ENCODE results near the gene ACTR3C.

The ACTR3C gene

GRCh38 chr7:150346922-150347321 lies 23.6 kb upstream of the ACTR3C start:
- Histone ChIP-seq H3K79me2 (ENCODE audit: insufficient read depth, low read length) (no peaks in the 10 kb centered on the region), H2AFZ (ENCODE audit: low read depth, low read length, severe bottlenecking) (no peak overlapping the region), H3K4me3 (ENCODE audit: insufficient read depth, low read length, poor library complexity, severe bottlenecking) (no peak overlapping the region), H3K27ac (ENCODE audit: low read depth, low read length) (no peak overlapping the region), H4K20me1 (ENCODE audit: low read depth, low read length) (no peaks in the 10 kb centered on the region), H3K9me3 (ENCODE audit: insufficient read depth, low read length) (no peaks in the 10 kb centered on the region), H3K36me3 (ENCODE audit: low read length) (no peaks in the 10 kb centered on the region), H3F3A (ENCODE audit: insufficient read depth) (no peaks in the 10 kb centered on the region), H3K4me2 (ENCODE audit: low read depth, low read length, poor library complexity, severe bottlenecking) (no peak overlapping the region), H3K27me3 (ENCODE audit: low read length) (no peaks in the 10 kb centered on the region), H3K9me2 (replicated peaks; ENCODE audit: insufficient read depth, low read length) (no peaks in the 10 kb centered on the region), H3K9ac (ENCODE audit: low read length) (no peak overlapping the region)
- no peak for TF ChIP-seq CTCF (IDR thresholded peaks at IDR 0.05; ENCODE audit: insufficient read depth, low read length, poor library complexity, severe bottlenecking)
- TF ChIP-seq EZH2phosphoT487 (conservative IDR thresholded peaks at IDR 0.05; ENCODE audit: low read length) = no peak

- H3K79me2 ChIP-seq (ENCODE audit: insufficient read depth, low read length) = no peaks in the 10 kb centered on the region
- TF ChIP-seq CTCF (IDR thresholded peaks at IDR 0.05; ENCODE audit: insufficient read depth, low read length, poor library complexity, severe bottlenecking) = no peak
- TF ChIP-seq EZH2phosphoT487 (conservative IDR thresholded peaks at IDR 0.05; ENCODE audit: low read length) = no peak
- no peaks in the 10 kb centered on the region for H4K20me1 ChIP-seq (ENCODE audit: low read depth, low read length)
These were observed 21.7 kb upstream of the ACTR3C start for GRCh38 chr7:150345012-150345411.

GRCh38 chr7:150344299-150344698 lies 21.0 kb upstream of the ACTR3C start:
- H4K20me1 ChIP-seq (ENCODE audit: low read depth, low read length) = no peaks in the 10 kb centered on the region
- no peak overlapping the region for H3K4me2 ChIP-seq (ENCODE audit: low read depth, low read length, poor library complexity, severe bottlenecking)
- no peaks in the 10 kb centered on the region for H3K79me2 ChIP-seq (ENCODE audit: insufficient read depth, low read length)
- no peak overlapping the region for H3K4me3 ChIP-seq (ENCODE audit: insufficient read depth, low read length, poor library complexity, severe bottlenecking)
- H2AFZ ChIP-seq (ENCODE audit: low read depth, low read length, severe bottlenecking) = no peak overlapping the region
- TF ChIP-seq CTCF (IDR thresholded peaks at IDR 0.05; ENCODE audit: insufficient read depth, low read length, poor library complexity, severe bottlenecking) (no peak), EZH2phosphoT487 (conservative IDR thresholded peaks at IDR 0.05; ENCODE audit: low read length) (no peak)
- no peak overlapping the region for H3K27ac ChIP-seq (ENCODE audit: low read depth, low read length)
- H3K36me3 ChIP-seq (ENCODE audit: low read length) = no peaks in the 10 kb centered on the region
- no peaks in the 10 kb centered on the region for H3K9me3 ChIP-seq (ENCODE audit: insufficient read depth, low read length)
- no peaks in the 10 kb centered on the region for H3K9me2 ChIP-seq (replicated peaks; ENCODE audit: insufficient read depth, low read length)
- no peak overlapping the region for H3K9ac ChIP-seq (ENCODE audit: low read length)
- no peaks in the 10 kb centered on the region for H3K27me3 ChIP-seq (ENCODE audit: low read length)
- no peaks in the 10 kb centered on the region for H3F3A ChIP-seq (ENCODE audit: insufficient read depth)

More at GRCh38 chr7:150345012-150345411, 21.7 kb upstream of the ACTR3C start:
- Histone ChIP-seq H2AFZ (ENCODE audit: low read depth, low read length, severe bottlenecking) (no peak overlapping the region), H3K27me3 (ENCODE audit: low read length) (no peaks in the 10 kb centered on the region), H3F3A (ENCODE audit: insufficient read depth) (no peaks in the 10 kb centered on the region), H3K9ac (ENCODE audit: low read length) (no peak overlapping the region), H3K9me3 (ENCODE audit: insufficient read depth, low read length) (no peaks in the 10 kb centered on the region), H3K9me2 (replicated peaks; ENCODE audit: insufficient read depth, low read length) (no peaks in the 10 kb centered on the region), H3K4me3 (ENCODE audit: insufficient read depth, low read length, poor library complexity, severe bottlenecking) (no peak overlapping the region), H3K27ac (ENCODE audit: low read depth, low read length) (no peak overlapping the region), H3K4me2 (ENCODE audit: low read depth, low read length, poor library complexity, severe bottlenecking) (no peak overlapping the region), H3K36me3 (ENCODE audit: low read length) (no peaks in the 10 kb centered on the region)

All from SU-DHL-6 (cell line).